ENCODE measurements around the gene KIAA0040.

The KIAA0040 gene

DNA sequence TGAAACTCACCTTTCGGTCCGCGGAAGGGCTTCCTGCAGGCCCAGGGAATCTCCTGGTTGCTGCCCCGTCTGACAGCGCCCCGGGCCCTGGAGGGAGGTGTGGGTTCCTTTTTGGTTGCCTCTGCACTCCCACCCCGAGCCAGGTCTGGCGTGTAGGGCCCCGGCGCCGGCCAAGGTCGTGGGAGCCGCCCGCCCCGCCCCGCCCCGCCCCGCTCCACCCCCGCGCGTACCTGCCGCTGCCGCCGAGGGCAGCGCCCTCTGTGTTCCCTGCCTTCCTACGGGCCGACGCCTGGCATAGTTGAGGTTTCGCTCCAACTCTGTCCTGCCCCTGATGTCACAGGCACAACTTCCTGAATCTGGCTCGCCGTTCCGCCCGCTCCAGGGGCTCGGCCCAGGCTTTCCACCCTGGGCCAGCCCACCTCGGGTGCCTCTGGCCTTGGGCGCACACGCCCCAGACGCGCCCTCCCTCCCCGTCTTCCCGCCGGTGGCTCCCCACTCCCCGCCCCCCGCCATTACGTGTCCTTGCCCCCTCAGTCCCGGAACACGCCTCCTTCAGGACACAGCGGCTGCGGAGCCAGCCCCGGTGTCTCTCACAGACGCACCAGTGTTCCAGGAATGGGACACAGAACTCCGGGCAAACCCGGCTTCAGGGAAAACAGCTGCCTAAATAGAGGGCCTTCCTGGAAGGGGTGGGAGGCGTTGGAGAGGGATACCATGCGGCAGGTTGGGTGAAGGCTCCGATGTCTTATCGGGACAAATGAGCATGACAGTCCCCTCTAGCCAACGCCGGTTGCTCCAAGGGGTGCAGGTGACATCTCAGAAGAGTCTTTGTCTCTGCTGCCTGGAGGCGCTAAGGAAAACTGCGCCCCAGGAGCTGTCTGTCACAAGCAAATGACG, at the start of gene KIAA0040:
TSS of gene KIAA0040 (minus strand) at position 147 of the 897 bp plus-strand sequence. CDS start 31,763 bp downstream, outside the sequence.
- DNase-seq (ENCODE audit: low read depth): peak; percentile 73

- no peak for DNase-seq (ENCODE audit: low read depth)
Measured at GRCh38 chr1:175237389-175237788, 44.8 kb upstream of the KIAA0040 start.

DNA sequence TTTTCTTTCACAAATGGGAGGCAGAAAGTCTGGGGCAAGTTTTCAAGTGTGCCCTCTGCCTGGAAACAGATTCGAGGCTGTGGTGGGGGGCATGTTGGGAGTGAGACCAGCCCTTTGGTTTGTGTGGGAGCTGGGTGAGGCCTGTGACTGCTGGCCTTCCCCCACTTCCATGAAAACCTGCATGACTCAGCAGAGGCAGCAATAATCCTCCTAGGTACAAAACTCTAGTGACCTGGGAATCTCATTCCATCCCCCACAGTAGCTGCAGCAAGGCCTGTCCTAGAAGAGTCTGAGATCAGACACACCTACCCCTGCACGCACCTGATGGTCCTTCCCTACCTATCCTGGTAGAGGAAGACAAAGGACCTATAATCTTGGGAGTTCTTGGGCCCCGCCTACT, 42.1 kb upstream of the KIAA0040 start:
- DNase-seq (ENCODE audit: low read depth): no peak

DNA sequence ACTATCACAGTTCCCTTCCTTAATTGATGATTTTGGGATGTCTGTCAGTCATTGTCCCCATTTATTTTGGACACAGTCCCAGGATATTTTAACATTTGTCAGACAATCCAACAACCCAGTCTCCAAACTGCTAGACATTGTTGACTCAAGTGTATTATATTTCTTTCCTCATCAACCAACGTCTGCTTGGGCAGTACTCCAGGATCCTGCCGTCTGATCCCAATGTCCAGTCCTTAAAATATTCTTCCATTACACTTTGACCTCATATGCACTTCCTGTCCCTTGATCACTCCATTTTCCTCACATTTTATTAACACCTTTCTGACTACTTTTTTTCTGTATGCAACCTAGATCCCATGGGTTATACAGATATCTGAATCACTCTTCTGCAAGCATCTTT, 39.8 kb upstream of the KIAA0040 start:
- no peak for DNase-seq (ENCODE audit: low read depth)

- DNase-seq (ENCODE audit: low read depth): no peak
Measured at GRCh38 chr1:175225805-175226129, 33.2 kb upstream of the KIAA0040 start.

GRCh38 chr1:175222296-175222938, 29.8 kb upstream of the KIAA0040 start:
- peak; percentile 15 for DNase-seq (ENCODE audit: low read depth)

- peak; percentile 19 for DNase-seq (ENCODE audit: low read depth)
Measured at GRCh38 chr1:175221557-175222175, 29.1 kb upstream of the KIAA0040 start.

GRCh38 chr1:175220853-175221556, 28.4 kb upstream of the KIAA0040 start:
- no peak for DNase-seq (ENCODE audit: low read depth)

GRCh38 chr1:175219774-175220173, 27.2 kb upstream of the KIAA0040 start:
- no peak for DNase-seq (ENCODE audit: low read depth)

GRCh38 chr1:175218786-175219434, 26.3 kb upstream of the KIAA0040 start:
- DNase-seq (ENCODE audit: low read depth): no peak

DNA sequence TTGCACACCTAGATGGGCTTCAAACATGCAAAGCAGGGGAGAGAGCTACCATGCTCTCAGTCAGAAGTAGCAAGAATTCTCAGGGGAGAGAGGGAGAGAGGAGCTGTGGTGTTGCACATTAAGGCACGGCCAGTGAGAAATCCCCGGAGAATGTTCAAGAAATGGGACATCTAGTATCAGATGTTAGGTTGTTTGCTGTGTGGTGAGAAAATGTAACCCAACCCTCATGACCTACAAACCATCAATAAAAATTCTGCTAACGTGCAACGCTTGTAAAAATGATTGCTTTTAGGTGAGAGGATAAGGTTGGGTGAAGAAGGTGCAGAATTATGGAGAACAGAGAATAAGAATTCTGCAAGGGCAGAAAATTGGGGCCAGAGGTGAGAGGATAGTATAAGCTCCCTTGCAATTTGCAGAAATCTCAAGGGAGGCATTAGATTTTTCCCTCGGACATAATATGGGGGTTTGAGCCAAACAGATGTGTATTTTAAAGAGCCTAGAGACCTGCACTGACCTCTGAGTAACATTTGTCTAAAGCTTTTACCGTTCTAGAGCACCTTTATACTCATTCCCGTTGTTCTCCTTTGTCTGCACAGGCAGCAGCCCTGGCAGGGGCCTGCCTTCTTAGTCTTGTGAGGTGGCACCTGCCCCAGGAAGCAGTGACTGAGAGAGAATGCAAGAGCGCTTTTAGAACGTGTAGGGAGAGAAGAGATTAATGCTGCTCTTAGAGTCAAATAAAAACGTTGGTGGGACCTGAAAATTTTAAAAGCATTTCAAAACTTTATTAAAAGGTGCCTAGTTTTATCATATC, 25.4 kb upstream of the KIAA0040 start:
- no peak for DNase-seq (ENCODE audit: low read depth)

GRCh38 chr1:175216444-175216843, 23.9 kb upstream of the KIAA0040 start:
- DNase-seq (ENCODE audit: low read depth): no peak

- DNase-seq (ENCODE audit: low read depth): no peak
Measured at GRCh38 chr1:175211656-175212055, 19.1 kb upstream of the KIAA0040 start.

GRCh38 chr1:175210744-175211143, 18.2 kb upstream of the KIAA0040 start:
- no peak for DNase-seq (ENCODE audit: low read depth)

GRCh38 chr1:175209493-175209921, 16.9 kb upstream of the KIAA0040 start:
- no peak for DNase-seq (ENCODE audit: low read depth)

DNA sequence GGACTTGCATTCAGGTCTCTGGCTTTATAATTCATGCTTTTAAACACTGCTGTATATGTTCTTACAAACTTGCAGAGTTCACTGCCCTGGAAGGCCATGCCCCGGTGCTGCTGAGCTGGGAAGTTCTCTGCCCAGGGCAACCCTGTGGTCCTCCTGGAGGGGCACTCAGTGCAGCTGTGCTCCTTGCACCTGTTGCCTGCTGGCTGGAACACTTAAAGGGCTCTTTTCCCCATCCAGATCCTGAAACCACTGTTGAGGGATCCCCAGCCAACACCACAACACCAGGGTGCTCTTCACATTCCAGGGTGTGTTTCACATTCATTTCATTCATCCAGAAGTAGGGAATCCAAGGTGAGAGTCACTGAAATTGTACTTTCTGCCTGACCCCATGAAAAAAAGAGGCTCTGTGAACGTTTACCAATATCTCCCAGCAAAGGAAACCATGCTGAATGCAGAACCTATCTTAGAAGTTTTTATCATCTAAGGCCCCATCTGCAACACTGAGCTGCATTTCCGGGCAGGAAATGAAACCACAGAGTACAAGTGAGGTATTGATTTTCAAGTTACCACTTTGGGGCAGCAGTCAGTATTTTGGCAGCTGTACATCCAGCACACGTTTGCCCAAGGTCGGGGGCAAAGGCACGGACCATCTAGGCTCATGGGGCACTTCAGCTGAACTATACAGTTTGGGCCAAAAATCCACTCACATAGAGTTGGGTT, 16.4 kb upstream of the KIAA0040 start:
- no peak for DNase-seq (ENCODE audit: low read depth)

GRCh38 chr1:175207971-175208370, 15.4 kb upstream of the KIAA0040 start:
- no peak for DNase-seq (ENCODE audit: low read depth)

- DNase-seq (ENCODE audit: low read depth): no peak
Measured at GRCh38 chr1:175206687-175207086, 14.1 kb upstream of the KIAA0040 start.

DNA sequence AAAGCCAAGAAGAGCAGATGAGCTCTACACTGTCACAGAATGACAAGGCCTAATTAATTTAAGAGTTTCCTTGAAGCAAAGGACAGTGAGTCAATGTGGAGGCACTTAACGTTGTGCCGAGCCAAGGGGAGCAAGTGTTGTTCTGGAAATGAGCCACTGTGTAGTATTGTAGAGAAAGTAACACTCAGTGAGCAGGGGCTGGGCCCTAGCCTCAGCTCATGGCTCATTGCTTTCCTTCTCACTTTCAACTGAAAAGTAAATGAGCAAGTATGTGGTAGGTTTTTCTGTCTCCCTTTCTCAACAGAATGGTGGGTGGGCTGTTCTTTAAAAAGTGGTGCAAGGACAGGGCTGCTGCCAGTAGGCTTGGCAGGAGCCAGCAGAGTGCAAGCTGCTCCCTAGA, 11.8 kb upstream of the KIAA0040 start:
- peak; percentile 59 for DNase-seq (ENCODE audit: low read depth)

DNA sequence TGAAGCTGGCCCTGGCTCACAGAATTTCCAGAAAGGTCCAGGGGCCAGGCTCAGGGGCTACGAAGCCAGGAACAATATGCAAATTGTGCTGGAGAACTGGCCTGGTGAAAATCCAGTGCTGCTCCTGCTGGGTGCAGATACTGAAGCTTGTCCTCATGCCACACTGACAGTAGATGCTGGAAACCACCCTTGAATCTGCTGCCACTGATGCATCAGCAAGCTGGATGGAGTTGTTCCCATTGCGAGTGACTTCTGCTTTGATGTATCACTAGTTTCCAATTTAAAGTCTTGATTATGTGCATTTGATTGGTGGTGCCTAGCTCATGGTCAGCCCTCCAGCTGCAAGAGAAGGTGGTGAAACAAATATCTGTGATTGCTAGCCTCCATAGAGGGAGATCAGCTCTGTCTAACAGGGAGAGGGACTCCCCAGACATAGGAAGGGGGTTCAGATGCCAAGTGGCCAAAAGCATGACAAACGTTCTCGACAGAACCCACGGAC, 11.0 kb upstream of the KIAA0040 start:
- DNase-seq (ENCODE audit: low read depth): no peak

Data from EH (cell line).